ENCODE results near the gene NMT2.
A peak's percentile ranks its signal among the peaks of the same experiment; 100 is the strongest.

Gene NMT2

GRCh38 chr10:15140698-15141097, 27.8 kb downstream of the NMT2 start:
- no peak for DNase-seq

- no peak for DNase-seq
Observed at GRCh38 chr10:15137636-15138035, 30.9 kb downstream of the NMT2 start.

GRCh38 chr10:15137036-15137359, 31.5 kb downstream of the NMT2 start:
- DNase-seq: no peak

GRCh38 chr10:15136129-15137035, 32.1 kb downstream of the NMT2 start:
- no peak for DNase-seq

- DNase-seq: no peak
Observed at GRCh38 chr10:15131330-15131729, 37.2 kb downstream of the NMT2 start.

- DNase-seq: no peak
Observed at GRCh38 chr10:15124908-15125307, 43.6 kb downstream of the NMT2 start.

- DNase-seq: no peak
Observed at GRCh38 chr10:15124190-15124589, 44.3 kb downstream of the NMT2 start.

- DNase-seq: no peak
Observed at GRCh38 chr10:15123749-15124184, 44.7 kb downstream of the NMT2 start.

GRCh38 chr10:15122477-15123030, 45.9 kb downstream of the NMT2 start:
- no peak for DNase-seq

- DNase-seq: no peak
Observed at GRCh38 chr10:15121707-15122106, 46.8 kb downstream of the NMT2 start.

- DNase-seq: no peak
Observed at GRCh38 chr10:15120523-15120922, 48.0 kb downstream of the NMT2 start.

- no peak for DNase-seq
Observed at GRCh38 chr10:15118615-15119014, 49.9 kb downstream of the NMT2 start.

GRCh38 chr10:15116225-15116624, 52.3 kb downstream of the NMT2 start:
- no peak for DNase-seq

GRCh38 chr10:15113766-15114165, 54.7 kb downstream of the NMT2 start:
- no peak for DNase-seq

GRCh38 chr10:15112657-15113056, 55.8 kb downstream of the NMT2 start:
- DNase-seq: no peak

GRCh38 chr10:15106352-15107013, 62.0 kb downstream of the NMT2 start:
- peak; percentile 72 for DNase-seq

- no peak for DNase-seq
Observed at GRCh38 chr10:15103513-15103912, 65.0 kb downstream of the NMT2 start.

- DNase-seq: no peak
Observed at GRCh38 chr10:15099886-15100285, 68.6 kb downstream of the NMT2 start.

GRCh38 chr10:15097011-15097812, 71.3 kb downstream of the NMT2 start, which contains the start of gene RPP38:
RPP38 (plus strand) TSS chr10:15097355; CDS start chr10:15103315, 5,960 bp downstream.
- peak; percentile 98 for DNase-seq

- no peak for DNase-seq
Observed at GRCh38 chr10:15096661-15097010, 71.9 kb downstream of the NMT2 start.

GRCh38 chr10:15092855-15093408, 75.6 kb downstream of the NMT2 start:
- no peak for DNase-seq

- DNase-seq: no peak
Observed at GRCh38 chr10:15091418-15091817, 77.1 kb downstream of the NMT2 start.

All from femur (tissue), 1 donor.